ENCODE data around the gene LCTL. TPM values are rescaled to one million over a fixed set of nuclear protein-coding genes. Genes with fewer than 3 reads are reported as not detected.

LCTL gene
- total RNA-seq, 2 donors from 2014 or later, result 0.51 to 0.77 TPM

DNA sequence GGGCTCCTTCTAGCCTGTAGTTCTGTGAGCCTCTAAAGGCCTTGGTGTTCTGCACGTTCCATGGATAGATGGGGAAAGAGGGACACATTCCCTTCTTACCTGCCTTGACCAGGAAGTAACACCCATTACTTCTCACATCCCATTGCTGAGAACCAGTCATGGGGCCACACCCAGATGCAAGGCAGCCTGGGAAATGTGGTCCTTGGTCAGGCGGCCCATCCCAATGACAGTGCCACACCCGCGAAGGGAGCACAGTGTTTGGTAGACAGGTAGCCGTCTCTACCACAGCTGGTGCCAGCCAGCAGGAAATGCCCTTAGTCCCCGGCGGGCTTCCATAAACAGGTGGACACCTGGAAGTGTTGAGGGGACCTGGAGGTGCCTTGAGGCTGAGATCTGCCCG, 23.2 kb upstream of the LCTL start:
- no peaks in the 10 kb centered on the region for H3K27me3 ChIP-seq (ENCODE audit: control insufficient read depth, insufficient read depth, low read length, poor library complexity, severe bottlenecking)
- Mint-ChIP-seq H3K9me3 (no peaks in the 10 kb centered on the region), H3K27ac (no peak overlapping the region), H3K4me3 (no peak overlapping the region), H3K36me3 (ENCODE audit: low read depth) (no peaks in the 10 kb centered on the region), H3K27me3 (ENCODE audit: insufficient read depth) (peaks cover 7% of the 10 kb centered on the region), H3K4me1 (peaks cover 43% of the 10 kb centered on the region)
- TF ChIP-seq, protein P1, sequence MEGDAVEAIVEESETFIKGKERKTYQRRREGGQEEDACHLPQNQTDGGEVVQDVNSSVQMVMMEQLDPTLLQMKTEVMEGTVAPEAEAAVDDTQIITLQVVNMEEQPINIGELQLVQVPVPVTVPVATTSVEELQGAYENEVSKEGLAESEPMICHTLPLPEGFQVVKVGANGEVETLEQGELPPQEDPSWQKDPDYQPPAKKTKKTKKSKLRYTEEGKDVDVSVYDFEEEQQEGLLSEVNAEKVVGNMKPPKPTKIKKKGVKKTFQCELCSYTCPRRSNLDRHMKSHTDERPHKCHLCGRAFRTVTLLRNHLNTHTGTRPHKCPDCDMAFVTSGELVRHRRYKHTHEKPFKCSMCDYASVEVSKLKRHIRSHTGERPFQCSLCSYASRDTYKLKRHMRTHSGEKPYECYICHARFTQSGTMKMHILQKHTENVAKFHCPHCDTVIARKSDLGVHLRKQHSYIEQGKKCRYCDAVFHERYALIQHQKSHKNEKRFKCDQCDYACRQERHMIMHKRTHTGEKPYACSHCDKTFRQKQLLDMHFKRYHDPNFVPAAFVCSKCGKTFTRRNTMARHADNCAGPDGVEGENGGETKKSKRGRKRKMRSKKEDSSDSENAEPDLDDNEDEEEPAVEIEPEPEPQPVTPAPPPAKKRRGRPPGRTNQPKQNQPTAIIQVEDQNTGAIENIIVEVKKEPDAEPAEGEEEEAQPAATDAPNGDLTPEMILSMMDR (conservative IDR thresholded peaks at IDR 0.05), result no peak
- 83 to 85% methylated on average over 6 to 8 of the region's 8 CpGs for WGBS, 2 experiments (ENCODE audit: insufficient coverage in 1 of 2, insufficient read length in 1 of 2)
- no peak overlapping the region for H3K4me3 ChIP-seq (ENCODE audit: low read length)
- peak; percentile 75 for DNase-seq
- no peak overlapping the region for H3K27ac ChIP-seq (ENCODE audit: low read depth, low read length)
- H3K4me1 ChIP-seq (ENCODE audit: control insufficient read depth, insufficient read depth, low read length), result peaks cover 20% of the 10 kb centered on the region
- H3K36me3 ChIP-seq (ENCODE audit: control insufficient read depth, insufficient read depth, low read length), result no peaks in the 10 kb centered on the region
- no peak overlapping the region for H3K9ac ChIP-seq (ENCODE audit: extremely low read depth, low read length, poor library complexity, severe bottlenecking)
- no peaks in the 10 kb centered on the region for H3K9me3 ChIP-seq (ENCODE audit: control insufficient read depth, low read length)

DNA sequence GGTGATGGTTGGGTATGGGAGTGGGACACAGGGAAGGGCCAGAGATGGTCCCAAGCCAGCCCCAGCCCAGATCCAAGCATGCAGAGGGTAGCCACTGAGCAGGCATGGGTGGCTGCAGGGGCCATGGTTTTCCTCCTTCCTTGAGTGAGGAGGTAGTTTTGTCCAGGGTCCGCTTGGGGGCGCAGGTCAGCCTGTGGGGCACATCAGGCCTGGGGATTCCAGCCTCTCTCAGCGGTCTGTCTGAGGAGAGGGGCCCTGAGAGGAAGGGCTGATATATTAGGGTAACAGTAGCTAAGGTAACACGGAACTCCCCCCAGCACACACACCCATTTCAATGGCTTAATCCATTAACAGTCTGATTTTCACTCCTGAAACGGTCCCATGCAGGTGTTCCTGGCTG, 22.7 kb upstream of the LCTL start:
- no peak overlapping the region for H3K4me3 Mint-ChIP-seq
- Histone ChIP-seq H3K36me3 (ENCODE audit: control insufficient read depth, insufficient read depth, low read length) (no peaks in the 10 kb centered on the region), H3K27ac (ENCODE audit: low read depth, low read length) (no peak overlapping the region), H3K9me3 (ENCODE audit: control insufficient read depth, low read length) (no peaks in the 10 kb centered on the region), H3K4me3 (ENCODE audit: low read length) (no peak overlapping the region), H3K27me3 (ENCODE audit: control insufficient read depth, insufficient read depth, low read length, poor library complexity, severe bottlenecking) (no peaks in the 10 kb centered on the region), H3K9ac (ENCODE audit: extremely low read depth, low read length, poor library complexity, severe bottlenecking) (no peak overlapping the region), H3K4me1 (ENCODE audit: control insufficient read depth, insufficient read depth, low read length) (peaks cover 16% of the 10 kb centered on the region)
- H3K27ac Mint-ChIP-seq, result no peak overlapping the region
- H3K27me3 Mint-ChIP-seq (ENCODE audit: insufficient read depth), result peaks cover 7% of the 10 kb centered on the region
- TF ChIP-seq, protein P1 (conservative IDR thresholded peaks at IDR 0.05), result peak; percentile 79
- DNase-seq, result peak; percentile 87
- no peaks in the 10 kb centered on the region for H3K9me3 Mint-ChIP-seq
- peaks cover 38% of the 10 kb centered on the region for H3K4me1 Mint-ChIP-seq
- no peaks in the 10 kb centered on the region for H3K36me3 Mint-ChIP-seq (ENCODE audit: low read depth)
- WGBS, 2 experiments (ENCODE audit: insufficient coverage in 1 of 2, insufficient read length in 1 of 2), result 76 to 80% methylated on average over 1 to 5 of the region's 5 CpGs

DNA sequence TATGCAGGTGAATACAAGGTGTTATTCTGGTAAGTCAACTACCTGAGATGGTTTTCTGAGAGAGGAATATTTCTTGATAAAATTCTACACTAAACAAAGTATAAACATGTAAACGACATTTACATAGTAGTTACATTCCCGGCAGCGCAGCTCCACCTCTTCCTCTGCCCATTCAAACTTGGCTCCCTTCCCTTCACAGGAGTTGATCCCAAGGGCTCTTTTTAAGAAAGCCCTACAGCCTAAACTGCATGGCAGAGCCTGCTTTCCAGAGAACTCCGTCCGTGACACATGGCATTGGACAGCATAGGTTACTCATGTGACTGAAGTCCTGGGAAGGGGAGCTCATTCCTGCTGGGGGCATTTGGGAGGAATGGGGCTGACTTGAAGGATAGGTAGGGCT, 22.0 kb upstream of the LCTL start:
- H3K27ac ChIP-seq (ENCODE audit: low read depth, low read length), result no peak overlapping the region
- H3K9ac ChIP-seq (ENCODE audit: extremely low read depth, low read length, poor library complexity, severe bottlenecking), result no peak overlapping the region
- TF ChIP-seq, protein P1 (conservative IDR thresholded peaks at IDR 0.05), result no peak
- Mint-ChIP-seq H3K27ac (no peak overlapping the region), H3K36me3 (ENCODE audit: low read depth) (no peaks in the 10 kb centered on the region), H3K4me3 (no peak overlapping the region), H3K9me3 (no peaks in the 10 kb centered on the region), H3K27me3 (ENCODE audit: insufficient read depth) (peaks cover 6% of the 10 kb centered on the region), H3K4me1 (peaks cover 30% of the 10 kb centered on the region)
- peaks cover 11% of the 10 kb centered on the region for H3K4me1 ChIP-seq (ENCODE audit: control insufficient read depth, insufficient read depth, low read length)
- no peaks in the 10 kb centered on the region for H3K9me3 ChIP-seq (ENCODE audit: control insufficient read depth, low read length)
- H3K27me3 ChIP-seq (ENCODE audit: control insufficient read depth, insufficient read depth, low read length, poor library complexity, severe bottlenecking), result no peaks in the 10 kb centered on the region
- WGBS, 2 experiments (ENCODE audit: insufficient coverage in 1 of 2, insufficient read length in 1 of 2), result 75 to 76% methylated on average over 4 to 5 of the region's 5 CpGs
- H3K36me3 ChIP-seq (ENCODE audit: control insufficient read depth, insufficient read depth, low read length), result no peaks in the 10 kb centered on the region
- DNase-seq, result no peak
- no peak overlapping the region for H3K4me3 ChIP-seq (ENCODE audit: low read length)

All from endodermal cell (in vitro differentiated cells).